Mesenchymal stem cell (in vitro differentiated cells and primary cell): ENCODE data around the gene BTBD16.

Experiments
- DNase-seq: peaks from one replicate; pipeline ENCODE4 v3.0.0-alpha.2; 2013
- H2AFZ ChIP-seq: one replicate; pipeline ENCODE4 v1.6.1; 2013; ENCODE audit warnings: low read depth, mild to moderate bottlenecking, control low read depth, inconsistent platforms, low read length, moderate library complexity
- H2AK5ac ChIP-seq: 2 replicates; pipeline ENCODE4 v1.6.1; 2013; ENCODE audit warnings: low read length, moderate library complexity, mild to moderate bottlenecking, inconsistent platforms; ENCODE audit not compliant: severe bottlenecking
- H2BK120ac ChIP-seq: one replicate; pipeline ENCODE4 v1.6.1; 2013; ENCODE audit warnings: low read depth, mild to moderate bottlenecking, inconsistent platforms, low read length, moderate library complexity
- H2BK12ac ChIP-seq, 2 experiments: one replicate each; pipeline ENCODE4 v1.6.1; 2013; ENCODE audit warnings: inconsistent platforms in 2 of 2, low read length in 2 of 2, mild to moderate bottlenecking in 2 of 2, moderate library complexity in 2 of 2, control low read depth in 1 of 2
- H2BK15ac ChIP-seq: one replicate; pipeline ENCODE4 v1.6.1; 2013; ENCODE audit warnings: mild to moderate bottlenecking, low read depth, inconsistent platforms; ENCODE audit not compliant: poor library complexity, severe bottlenecking
- H2BK5ac ChIP-seq: 2 replicates; pipeline ENCODE4 v1.6.1; 2013; ENCODE audit warnings: low read depth, mild to moderate bottlenecking, low read length, control low read depth, inconsistent platforms; ENCODE audit not compliant: poor library complexity, severe bottlenecking
- H3K14ac ChIP-seq, 2 experiments: one replicate each; pipeline ENCODE4 v1.6.1; 2013; ENCODE audit warnings: inconsistent platforms in 2 of 2, low read length in 2 of 2, control low read depth in 1 of 2, mild to moderate bottlenecking in 1 of 2, moderate library complexity in 1 of 2
- H3K18ac ChIP-seq, 2 experiments: one replicate each; pipeline ENCODE4 v1.6.1; 2013; ENCODE audit warnings: inconsistent platforms in 2 of 2, low read length in 2 of 2, control low read depth in 1 of 2, low read depth in 1 of 2, mild to moderate bottlenecking in 1 of 2
- H3K23ac ChIP-seq, 2 experiments: one replicate each; pipeline ENCODE4 v1.6.1; 2013; ENCODE audit warnings: inconsistent platforms in 2 of 2, low read length in 2 of 2, mild to moderate bottlenecking in 2 of 2, moderate library complexity in 2 of 2, control low read depth in 1 of 2
- H3K27ac ChIP-seq: 2 replicates; pipeline ENCODE4 v1.5.1; 2013; ENCODE audit warnings: mild to moderate bottlenecking, moderate library complexity, low read length, control low read depth, inconsistent platforms; ENCODE audit not compliant: poor library complexity, severe bottlenecking
- H3K27me3 ChIP-seq, 2 experiments: 2 replicates each; pipeline versions ENCODE4 v1.6.1 to v1.7.0; 2013; ENCODE audit warnings: low read length in 2 of 2, mild to moderate bottlenecking in 2 of 2, moderate library complexity in 2 of 2, control low read depth in 1 of 2, inconsistent platforms in 1 of 2; ENCODE audit not compliant: control insufficient read depth in 1 of 2, insufficient read depth in 1 of 2
- H3K36me3 ChIP-seq, 2 experiments: 2 replicates each; pipeline versions ENCODE4 v1.6.1 to v1.7.0; 2013; ENCODE audit warnings: low read length in 2 of 2, control low read depth in 1 of 2, inconsistent platforms in 1 of 2, low read depth in 1 of 2, mild to moderate bottlenecking in 1 of 2; ENCODE audit not compliant: insufficient read depth in 2 of 2, control insufficient read depth in 1 of 2
- H3K4ac ChIP-seq, 2 experiments: one replicate each; pipeline ENCODE4 v1.6.1; 2013; ENCODE audit warnings: inconsistent platforms in 2 of 2, low read length in 2 of 2, mild to moderate bottlenecking in 2 of 2, moderate library complexity in 2 of 2, control low read depth in 1 of 2, low read depth in 1 of 2
- H3K4me1 ChIP-seq: 2 replicates; pipeline ENCODE4 v1.6.1; 2013; ENCODE audit warnings: low read depth, low read length, control low read depth; ENCODE audit not compliant: control insufficient read depth, insufficient read depth
- H3K4me2 ChIP-seq: 2 replicates; pipeline ENCODE4 v1.6.1; 2013; ENCODE audit warnings: low read length, mild to moderate bottlenecking, inconsistent platforms; ENCODE audit not compliant: poor library complexity, severe bottlenecking
- H3K4me3 ChIP-seq, 2 experiments: 2 replicates each; pipeline versions ENCODE4 v1.5.1 to v1.7.0; 2013; ENCODE audit warnings: low read length in 2 of 2, mild to moderate bottlenecking in 2 of 2, control low read depth in 1 of 2, low read depth in 1 of 2; ENCODE audit not compliant: insufficient read depth in 1 of 2
- H3K79me1 ChIP-seq: replicated peaks from 2 replicates; pipeline ENCODE4 v1.6.1; 2013; ENCODE audit warnings: mild to moderate bottlenecking, control low read depth, low read length, inconsistent platforms; ENCODE audit not compliant: poor library complexity, severe bottlenecking
- H3K9ac ChIP-seq: 2 replicates; pipeline ENCODE4 v1.7.0; 2013; ENCODE audit warnings: mild to moderate bottlenecking, low read length, moderate library complexity
- H3K9me3 ChIP-seq: 2 replicates; pipeline ENCODE4 v1.7.0; 2013; ENCODE audit warnings: mild to moderate bottlenecking, low read length; ENCODE audit not compliant: control insufficient read depth
- H4K8ac ChIP-seq: one replicate; pipeline ENCODE4 v1.6.1; 2013; ENCODE audit warnings: inconsistent platforms, mild to moderate bottlenecking, low read length, moderate library complexity
- H4K91ac ChIP-seq: one replicate; pipeline ENCODE4 v1.6.1; 2013; ENCODE audit warnings: mild to moderate bottlenecking, low read length, inconsistent platforms
- WGBS: methylation state at CpG from one replicate; pipeline ENCODE4 v1.1.7; 2013; ENCODE audit warnings: mixed read lengths; 5-methylcytosine and 5-hydroxymethylcytosine counted together

Gene BTBD16

DNA sequence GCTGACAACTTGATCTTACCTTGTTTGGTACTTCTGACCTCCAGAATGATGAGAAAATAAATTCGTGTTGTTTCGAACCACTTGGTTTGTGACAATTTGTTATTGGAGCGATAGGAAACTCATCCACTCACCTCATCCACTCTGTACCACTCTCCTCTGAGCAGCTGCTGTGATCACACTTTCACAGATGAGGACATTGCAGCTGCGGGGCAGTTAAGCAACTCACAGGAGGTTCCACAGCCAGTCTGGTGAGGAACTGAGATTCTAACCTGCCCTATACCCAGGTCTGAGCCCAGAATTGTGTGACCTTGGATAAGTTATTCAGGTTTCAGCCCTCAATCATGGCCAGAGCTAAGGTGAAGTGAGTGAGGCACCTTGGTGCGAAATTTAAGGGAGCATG lies 35.2 kb downstream of the BTBD16 start:
- Histone ChIP-seq H3K18ac (no peak overlapping the region), H3K27ac (peak overlapping the region; percentile 17), H3K9me3 (peaks cover 3% of the 10 kb centered on the region), H3K23ac (no peak overlapping the region), H3K4me1 (peaks cover 29% of the 10 kb centered on the region), H4K8ac (no peak overlapping the region), H2AFZ (no peak overlapping the region), H3K4me2 (no peak overlapping the region), H3K4ac (no peak overlapping the region), H3K27me3 (no peaks in the 10 kb centered on the region), H4K91ac (no peak overlapping the region), H2AK5ac (peak overlapping the region; percentile 96), H3K14ac (no peak overlapping the region), H2BK15ac (no peak overlapping the region), H2BK120ac (no peak overlapping the region), H3K9ac (no peak overlapping the region), H3K79me1 (no peaks in the 10 kb centered on the region), H3K36me3 (no peaks in the 10 kb centered on the region), H2BK12ac (peak overlapping the region; percentile 20 to 55), H2BK5ac (peak overlapping the region; percentile 3), H3K4me3 (no peak overlapping the region)
- WGBS: 99% methylated on average over 5 of the region's 5 CpGs
- no peak for DNase-seq

DNA sequence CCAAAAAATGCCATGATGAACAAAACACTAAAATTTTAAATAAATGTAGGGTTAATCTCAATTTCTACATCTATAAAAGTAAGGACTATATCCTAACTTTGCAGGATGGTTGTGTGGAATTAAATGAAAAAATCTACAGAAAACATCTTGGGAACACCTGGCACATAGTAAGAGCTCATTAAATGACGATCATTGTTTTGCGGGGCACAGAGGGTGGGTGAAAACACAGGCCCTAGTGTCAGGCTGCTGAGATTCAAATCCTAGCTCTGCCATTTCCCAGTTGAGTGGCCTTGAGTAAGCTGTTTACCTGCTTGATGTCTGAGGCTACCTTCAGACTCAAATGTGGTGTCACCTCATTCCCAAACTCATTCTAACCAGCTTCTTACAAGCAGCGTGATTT lies 35.6 kb downstream of the BTBD16 start:
- H3K23ac ChIP-seq: no peak overlapping the region
- H3K9ac ChIP-seq: peak overlapping the region; percentile 90
- no peak overlapping the region for H3K4me3 ChIP-seq
- no peak overlapping the region for H2BK15ac ChIP-seq
- no peak overlapping the region for H4K8ac ChIP-seq
- 80% methylated on average over 3 of the region's 3 CpGs for WGBS
- H2BK12ac ChIP-seq: peak overlapping the region in 1 of 2 experiments; percentile 21
- H4K91ac ChIP-seq: no peak overlapping the region
- H3K9me3 ChIP-seq: peaks cover 3% of the 10 kb centered on the region
- H3K18ac ChIP-seq: no peak overlapping the region
- no peaks in the 10 kb centered on the region for H3K79me1 ChIP-seq
- H2AFZ ChIP-seq: no peak overlapping the region
- DNase-seq: no peak
- H3K27ac ChIP-seq: peak overlapping the region; percentile 98
- no peak overlapping the region for H3K4ac ChIP-seq
- no peak overlapping the region for H3K4me2 ChIP-seq
- no peak overlapping the region for H3K14ac ChIP-seq
- H2BK120ac ChIP-seq: no peak overlapping the region
- peak overlapping the region; percentile 53 for H2BK5ac ChIP-seq
- H3K36me3 ChIP-seq: no peaks in the 10 kb centered on the region
- H3K27me3 ChIP-seq: no peaks in the 10 kb centered on the region
- peaks cover 25% of the 10 kb centered on the region for H3K4me1 ChIP-seq
- peak overlapping the region; percentile 96 for H2AK5ac ChIP-seq

DNA sequence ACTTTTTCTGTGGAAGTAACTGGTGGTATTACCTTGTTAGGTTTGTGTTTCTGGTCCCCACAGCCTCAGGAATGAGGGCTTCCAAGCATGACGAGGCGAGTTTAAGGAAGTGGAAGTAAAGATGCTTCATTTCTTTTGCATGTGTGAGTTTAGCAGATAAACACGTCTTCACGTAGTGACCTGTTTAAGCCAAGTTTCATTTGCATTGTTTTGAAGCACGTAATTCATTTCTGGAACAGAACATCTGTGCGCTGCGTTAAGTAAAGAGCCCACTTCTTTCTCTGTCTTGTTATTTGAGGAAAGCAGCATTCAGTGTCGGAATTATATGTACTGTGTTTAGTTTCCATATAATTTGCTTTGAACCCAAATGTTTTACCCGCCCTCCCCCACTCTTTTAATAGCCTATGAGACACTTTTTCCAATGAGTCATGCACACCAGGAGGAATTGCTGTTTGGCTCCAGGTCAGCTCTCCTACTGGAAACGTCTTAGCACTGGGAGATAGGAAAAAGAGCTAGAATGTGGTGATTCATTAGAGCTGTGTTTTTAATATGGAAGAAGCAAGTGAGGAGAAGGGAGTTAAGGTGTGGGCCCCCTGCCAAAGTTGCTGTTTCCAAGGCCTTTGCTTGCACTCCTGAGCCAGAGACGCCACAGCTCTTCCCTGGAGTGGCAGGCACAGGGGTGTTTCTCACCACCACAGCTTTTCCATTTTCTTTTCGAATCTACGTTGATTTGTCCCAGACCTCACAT lies 36.7 kb downstream of the BTBD16 start:
- Histone ChIP-seq H4K91ac (no peak overlapping the region), H2BK5ac (peak overlapping the region; percentile 98), H2AFZ (no peak overlapping the region), H2BK15ac (no peak overlapping the region), H3K9me3 (peaks cover 3% of the 10 kb centered on the region), H3K4me2 (peak overlapping the region; percentile 31), H3K9ac (peak overlapping the region; percentile 90), H3K4ac (peak overlapping the region in 1 of 2 experiments; percentile 95), H3K14ac (no peak overlapping the region), H2AK5ac (peak overlapping the region; percentile 100), H3K36me3 (no peaks in the 10 kb centered on the region), H3K27ac (peak overlapping the region; percentile 98), H3K23ac (no peak overlapping the region), H3K27me3 (no peaks in the 10 kb centered on the region), H4K8ac (peak overlapping the region; percentile 6), H2BK12ac (peak overlapping the region in 1 of 2 experiments; percentile 98), H3K79me1 (no peaks in the 10 kb centered on the region), H3K4me3 (peak overlapping the region in 1 of 2 experiments; percentile 58), H3K18ac (no peak overlapping the region), H3K4me1 (peaks cover 22% of the 10 kb centered on the region), H2BK120ac (no peak overlapping the region)
- peak; percentile 95 for DNase-seq
- 35% methylated on average over 9 of the region's 13 CpGs for WGBS

DNA sequence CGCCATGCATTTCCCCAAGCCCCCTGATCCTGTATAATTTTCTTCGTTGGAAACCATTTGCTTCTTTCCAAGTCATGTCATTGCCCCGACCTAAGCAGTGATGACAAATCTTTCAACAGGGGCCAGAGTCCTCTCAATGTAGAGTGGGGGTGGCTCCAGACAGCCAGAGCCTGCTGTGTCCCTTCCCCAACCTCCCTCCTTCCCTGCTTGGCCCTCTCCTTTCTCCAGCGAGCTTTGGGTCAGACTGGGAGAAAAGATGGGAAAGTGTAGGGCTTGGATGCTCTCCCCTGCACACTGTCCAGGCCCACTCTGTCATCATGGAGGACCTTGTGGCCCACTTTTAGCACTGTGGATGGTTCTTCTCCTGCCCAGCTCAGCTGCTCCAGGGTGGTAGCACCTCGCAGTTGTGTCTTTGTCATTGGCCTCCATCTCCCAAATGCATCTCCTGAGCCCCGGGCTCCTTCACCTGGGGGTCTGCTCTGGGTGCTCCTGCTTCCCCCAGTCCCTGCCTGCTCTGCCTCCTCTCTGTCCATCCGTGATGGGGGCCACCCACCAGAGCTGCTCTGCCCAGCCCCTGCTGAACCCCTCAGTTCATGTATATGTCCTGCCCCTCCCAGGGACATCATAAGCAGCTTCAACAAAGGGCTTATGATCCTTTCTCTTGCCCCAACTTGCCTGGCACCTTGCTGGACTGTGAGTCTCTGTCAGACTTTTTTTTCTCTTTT lies 37.5 kb downstream of the BTBD16 start:
- peak overlapping the region; percentile 78 to 98 for H2BK12ac ChIP-seq
- peaks cover 3% of the 10 kb centered on the region for H3K9me3 ChIP-seq
- no peak for DNase-seq
- H3K23ac ChIP-seq: peak overlapping the region in 1 of 2 experiments; percentile 2
- 82% methylated on average over 7 of the region's 7 CpGs for WGBS
- H2BK15ac ChIP-seq: peak overlapping the region; percentile 1
- H3K4me2 ChIP-seq: peak overlapping the region; percentile 31
- H3K4me3 ChIP-seq: peak overlapping the region in 1 of 2 experiments; percentile 13
- H4K91ac ChIP-seq: peak overlapping the region; percentile 82
- H3K4ac ChIP-seq: peak overlapping the region; percentile 84 to 95
- H3K79me1 ChIP-seq: no peaks in the 10 kb centered on the region
- peak overlapping the region; percentile 90 for H3K9ac ChIP-seq
- no peak overlapping the region for H2BK120ac ChIP-seq
- H3K14ac ChIP-seq: peak overlapping the region in 1 of 2 experiments; percentile 83
- peak overlapping the region; percentile 98 for H3K27ac ChIP-seq
- peak overlapping the region; percentile 100 for H2AK5ac ChIP-seq
- H2BK5ac ChIP-seq: peak overlapping the region; percentile 98
- peak overlapping the region; percentile 1 for H2AFZ ChIP-seq
- no peaks in the 10 kb centered on the region for H3K27me3 ChIP-seq
- no peaks in the 10 kb centered on the region for H3K36me3 ChIP-seq
- peak overlapping the region; percentile 89 for H4K8ac ChIP-seq
- H3K18ac ChIP-seq: peak overlapping the region; percentile 77 to 80
- peaks cover 22% of the 10 kb centered on the region for H3K4me1 ChIP-seq
